SU-DHL-6 (cell line): ENCODE results near the gene ZFP3.

ENCODE experiments used
- EZH2phosphoT487 ChIP-seq: fragments of 200-600 bp; sonication (generic), shearing (Covaris generic); conservative IDR thresholded peaks from 2 replicates; pipeline ENCODE4 v1.6.1; 2018; ENCODE audit warnings: mild to moderate bottlenecking, antibody characterized with exemption, low read length, moderate library complexity, mixed read lengths
- TF ChIP-seq, protein P1 (sequence below): fragments of 200-600 bp; sonication (generic); IDR thresholded peaks from one replicate; pipeline ENCODE4 v1.5.1; 2017; ENCODE audit warnings: antibody characterized with exemption, mild to moderate bottlenecking, low read length, moderate library complexity; ENCODE audit not compliant: insufficient read depth, poor library complexity, severe bottlenecking

DNA sequence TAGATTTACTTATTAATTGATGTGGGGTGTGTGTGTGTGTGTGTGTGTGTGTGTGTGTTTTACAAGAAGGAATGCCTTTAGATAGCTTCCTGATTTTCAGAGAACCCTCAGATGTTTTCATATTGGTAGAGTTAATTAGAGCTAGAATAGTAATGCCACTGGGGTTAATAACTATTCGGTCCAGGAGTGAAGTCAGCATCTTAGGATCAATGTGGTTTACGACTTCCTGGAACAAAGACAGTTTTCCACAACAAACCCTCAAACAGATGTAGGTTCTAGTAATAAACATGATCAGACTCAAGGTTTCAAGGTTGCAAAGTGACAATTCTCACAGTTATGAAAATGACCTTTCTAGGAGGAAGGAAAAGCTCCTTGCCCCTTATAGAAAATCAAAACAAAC lies 30.8 kb upstream of the ZFP3 start:
- TF ChIP-seq, protein P1, sequence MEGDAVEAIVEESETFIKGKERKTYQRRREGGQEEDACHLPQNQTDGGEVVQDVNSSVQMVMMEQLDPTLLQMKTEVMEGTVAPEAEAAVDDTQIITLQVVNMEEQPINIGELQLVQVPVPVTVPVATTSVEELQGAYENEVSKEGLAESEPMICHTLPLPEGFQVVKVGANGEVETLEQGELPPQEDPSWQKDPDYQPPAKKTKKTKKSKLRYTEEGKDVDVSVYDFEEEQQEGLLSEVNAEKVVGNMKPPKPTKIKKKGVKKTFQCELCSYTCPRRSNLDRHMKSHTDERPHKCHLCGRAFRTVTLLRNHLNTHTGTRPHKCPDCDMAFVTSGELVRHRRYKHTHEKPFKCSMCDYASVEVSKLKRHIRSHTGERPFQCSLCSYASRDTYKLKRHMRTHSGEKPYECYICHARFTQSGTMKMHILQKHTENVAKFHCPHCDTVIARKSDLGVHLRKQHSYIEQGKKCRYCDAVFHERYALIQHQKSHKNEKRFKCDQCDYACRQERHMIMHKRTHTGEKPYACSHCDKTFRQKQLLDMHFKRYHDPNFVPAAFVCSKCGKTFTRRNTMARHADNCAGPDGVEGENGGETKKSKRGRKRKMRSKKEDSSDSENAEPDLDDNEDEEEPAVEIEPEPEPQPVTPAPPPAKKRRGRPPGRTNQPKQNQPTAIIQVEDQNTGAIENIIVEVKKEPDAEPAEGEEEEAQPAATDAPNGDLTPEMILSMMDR, result no peak
- no peak for TF ChIP-seq EZH2phosphoT487
